KMS-11 (cell line): ENCODE measurements around the gene STARD5.

ENCODE experiments used
- H2AFZ ChIP-seq: fragments of 200-600 bp; sonication (generic); 2 replicates; pipeline ENCODE4 v1.6.1; 2016; ENCODE audit warnings: antibody characterized with exemption, mixed run types, low read depth
- H3K27ac ChIP-seq: fragments of 200-600 bp; sonication (generic); 2 replicates; pipeline ENCODE4 v1.6.1; 2016; ENCODE audit warnings: mild to moderate bottlenecking, mixed run types
- H3K27me3 ChIP-seq: fragments of 200-600 bp; sonication (generic); 2 replicates; pipeline ENCODE4 v1.6.1; 2017; ENCODE audit warnings: mild to moderate bottlenecking, low read depth, mixed run types, moderate library complexity; ENCODE audit not compliant: insufficient read depth
- H3K36me3 ChIP-seq: fragments of 200-600 bp; sonication (generic); 2 replicates; pipeline ENCODE4 v1.6.1; 2017; ENCODE audit warnings: mild to moderate bottlenecking, mixed run types; ENCODE audit not compliant: insufficient read depth
- H3K4me1 ChIP-seq: fragments of 200-600 bp; sonication (generic); 2 replicates; pipeline ENCODE4 v1.6.1; 2016; ENCODE audit warnings: mild to moderate bottlenecking, low read depth, mixed run types; ENCODE audit not compliant: poor library complexity, severe bottlenecking
- H3K4me2 ChIP-seq: fragments of 200-600 bp; sonication (generic); 2 replicates; pipeline ENCODE4 v1.7.0; 2016; ENCODE audit warnings: mild to moderate bottlenecking, mixed run types
- H3K4me3 ChIP-seq: fragments of 200-600 bp; sonication (generic); IDR thresholded peaks from 2 replicates; pipeline ENCODE4 v1.6.1; 2017; ENCODE audit warnings: low read depth, low read length, mixed read lengths; ENCODE audit not compliant: insufficient read depth
- H3K79me2 ChIP-seq: fragments of 200-600 bp; sonication (generic); 2 replicates; pipeline ENCODE4 v1.6.1; 2016; ENCODE audit warnings: low read depth, mixed run types; ENCODE audit not compliant: insufficient read depth
- H3K9ac ChIP-seq: fragments of 200-600 bp; sonication (generic); 2 replicates; pipeline ENCODE4 v1.6.1; 2016; ENCODE audit warnings: mild to moderate bottlenecking, mixed run types
- H4K20me1 ChIP-seq: fragments of 200-600 bp; sonication (generic); 2 replicates; pipeline ENCODE4 v1.6.1; 2016; ENCODE audit warnings: mild to moderate bottlenecking, mixed run types; ENCODE audit not compliant: insufficient read depth
- CTCF ChIP-seq: fragments of 200-600 bp; sonication (generic); conservative IDR thresholded peaks from 2 replicates; pipeline ENCODE4 v1.6.1; 2017; ENCODE audit warnings: low read depth, mild to moderate bottlenecking, antibody characterized with exemption, low read length, moderate library complexity, mixed read lengths

Gene STARD5

GRCh38 chr15:81273855-81274254 lies 50.1 kb downstream of the STARD5 start:
- Histone ChIP-seq H3K27me3 (no peaks in the 10 kb centered on the region), H3K4me2 (no peak overlapping the region), H3K4me3 (no peak overlapping the region), H4K20me1 (no peaks in the 10 kb centered on the region), H3K4me1 (peaks cover 15% of the 10 kb centered on the region), H3K27ac (no peak overlapping the region), H2AFZ (no peak overlapping the region), H3K9ac (no peak overlapping the region), H3K36me3 (no peaks in the 10 kb centered on the region), H3K79me2 (no peaks in the 10 kb centered on the region)
- TF ChIP-seq CTCF, result no peak

GRCh38 chr15:81273200-81273599 lies 50.7 kb downstream of the STARD5 start:
- TF ChIP-seq CTCF, result no peak
- Histone ChIP-seq H3K36me3 (no peaks in the 10 kb centered on the region), H3K79me2 (no peaks in the 10 kb centered on the region)

DNA sequence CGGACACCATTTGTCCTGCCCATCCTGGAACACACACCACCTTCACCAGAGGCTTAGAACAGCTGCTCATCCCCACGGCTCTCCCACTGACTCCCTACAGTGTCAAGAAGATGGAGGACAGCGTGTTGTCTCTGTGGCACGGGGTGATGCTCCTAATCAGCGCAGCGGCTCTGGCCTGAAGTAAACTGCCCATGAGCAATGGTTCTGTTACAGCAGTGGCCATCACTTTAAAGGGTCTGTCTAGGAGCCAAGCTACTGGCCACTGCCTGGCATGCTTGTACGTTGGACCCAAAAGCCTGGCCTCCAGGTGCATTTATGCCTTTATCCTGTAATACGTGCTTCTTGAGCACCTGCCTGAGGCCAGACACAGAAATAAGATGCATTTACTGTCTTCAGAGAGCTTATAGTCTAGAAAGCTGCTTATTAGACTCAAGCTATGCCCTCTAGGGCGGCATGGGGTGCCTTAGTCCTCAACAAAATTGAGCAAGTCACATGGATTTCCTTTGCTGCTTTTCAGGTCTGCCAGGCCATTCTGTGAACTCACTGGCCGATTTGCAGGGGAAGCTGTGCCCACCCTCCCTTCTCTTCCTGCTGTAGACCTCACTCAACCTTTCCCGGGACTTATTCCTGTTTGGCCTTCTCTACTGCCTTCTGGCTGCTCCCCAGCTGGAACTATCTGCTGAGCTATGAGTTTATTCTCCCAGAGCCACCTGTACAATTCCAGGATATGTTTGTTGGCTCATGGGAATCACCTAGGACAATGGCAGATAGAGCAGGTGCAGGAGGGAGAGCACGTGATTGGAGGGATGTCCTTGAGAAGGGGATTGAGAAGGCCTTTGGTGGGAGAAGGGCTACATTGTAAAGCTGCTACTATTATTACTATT lies 51.9 kb downstream of the STARD5 start:
- no peak overlapping the region for H3K4me3 ChIP-seq
- H3K4me1 ChIP-seq, result peaks cover 15% of the 10 kb centered on the region
- no peaks in the 10 kb centered on the region for H4K20me1 ChIP-seq
- no peaks in the 10 kb centered on the region for H3K79me2 ChIP-seq
- TF ChIP-seq CTCF, result no peak
- H3K9ac ChIP-seq, result no peak overlapping the region
- H3K4me2 ChIP-seq, result no peak overlapping the region
- H3K27me3 ChIP-seq, result no peaks in the 10 kb centered on the region
- no peak overlapping the region for H3K27ac ChIP-seq
- no peak overlapping the region for H2AFZ ChIP-seq
- no peaks in the 10 kb centered on the region for H3K36me3 ChIP-seq

More at GRCh38 chr15:81273200-81273599, 50.7 kb downstream of the STARD5 start:
- Histone ChIP-seq H3K9ac (no peak overlapping the region), H4K20me1 (no peaks in the 10 kb centered on the region), H3K27me3 (no peaks in the 10 kb centered on the region), H2AFZ (no peak overlapping the region), H3K4me2 (no peak overlapping the region), H3K4me3 (no peak overlapping the region), H3K4me1 (peaks cover 15% of the 10 kb centered on the region), H3K27ac (no peak overlapping the region)

DNA sequence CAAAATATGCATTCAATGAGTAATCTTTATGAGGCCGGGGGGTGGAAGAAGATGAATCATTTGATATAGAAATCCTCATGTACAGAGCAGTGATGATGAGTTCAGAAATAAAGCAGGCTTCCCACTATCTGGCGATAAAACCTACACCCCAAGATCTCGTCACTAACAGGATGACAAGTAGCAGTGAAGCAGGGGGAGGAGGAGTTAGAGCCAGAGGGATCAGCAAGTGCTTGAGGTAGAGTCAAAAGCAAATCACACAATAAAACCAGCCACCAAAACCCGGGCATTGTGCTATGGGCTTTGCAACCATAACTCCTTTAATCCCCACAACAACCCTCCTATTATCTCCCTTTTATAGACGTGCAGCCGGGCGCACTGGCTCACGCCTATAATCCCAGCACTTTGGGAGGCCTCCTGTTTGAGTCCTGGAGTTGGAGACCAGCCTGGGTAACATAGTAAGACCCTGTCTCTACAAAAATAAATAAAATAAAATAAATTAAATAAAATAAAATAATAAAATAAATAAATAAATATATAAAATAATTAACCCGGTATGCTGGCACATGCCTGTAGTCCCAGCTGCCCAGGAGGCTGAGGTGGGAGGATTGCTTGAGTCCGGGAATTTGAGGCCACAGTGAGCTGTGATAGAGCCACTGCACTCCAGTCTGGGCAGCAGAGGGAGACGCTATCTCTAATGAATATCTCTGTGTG lies 53.0 kb downstream of the STARD5 start:
- TF ChIP-seq CTCF, result no peak
- no peak overlapping the region for H3K4me2 ChIP-seq
- no peak overlapping the region for H3K4me3 ChIP-seq
- no peak overlapping the region for H3K27ac ChIP-seq
- no peaks in the 10 kb centered on the region for H3K27me3 ChIP-seq
- H4K20me1 ChIP-seq, result no peaks in the 10 kb centered on the region
- H2AFZ ChIP-seq, result no peak overlapping the region
- no peaks in the 10 kb centered on the region for H3K36me3 ChIP-seq
- H3K4me1 ChIP-seq, result peaks cover 18% of the 10 kb centered on the region
- H3K9ac ChIP-seq, result no peak overlapping the region
- H3K79me2 ChIP-seq, result no peaks in the 10 kb centered on the region
